UCSD-AML1 (cell line): ENCODE measurements around the gene ITGA3.

Source experiments
- DNase-seq: peaks from one replicate; lab custom pipeline; 2025; ENCODE audit not compliant: unreplicated experiment; lab: John Stamatoyannopoulos, UW

ITGA3 gene

DNA sequence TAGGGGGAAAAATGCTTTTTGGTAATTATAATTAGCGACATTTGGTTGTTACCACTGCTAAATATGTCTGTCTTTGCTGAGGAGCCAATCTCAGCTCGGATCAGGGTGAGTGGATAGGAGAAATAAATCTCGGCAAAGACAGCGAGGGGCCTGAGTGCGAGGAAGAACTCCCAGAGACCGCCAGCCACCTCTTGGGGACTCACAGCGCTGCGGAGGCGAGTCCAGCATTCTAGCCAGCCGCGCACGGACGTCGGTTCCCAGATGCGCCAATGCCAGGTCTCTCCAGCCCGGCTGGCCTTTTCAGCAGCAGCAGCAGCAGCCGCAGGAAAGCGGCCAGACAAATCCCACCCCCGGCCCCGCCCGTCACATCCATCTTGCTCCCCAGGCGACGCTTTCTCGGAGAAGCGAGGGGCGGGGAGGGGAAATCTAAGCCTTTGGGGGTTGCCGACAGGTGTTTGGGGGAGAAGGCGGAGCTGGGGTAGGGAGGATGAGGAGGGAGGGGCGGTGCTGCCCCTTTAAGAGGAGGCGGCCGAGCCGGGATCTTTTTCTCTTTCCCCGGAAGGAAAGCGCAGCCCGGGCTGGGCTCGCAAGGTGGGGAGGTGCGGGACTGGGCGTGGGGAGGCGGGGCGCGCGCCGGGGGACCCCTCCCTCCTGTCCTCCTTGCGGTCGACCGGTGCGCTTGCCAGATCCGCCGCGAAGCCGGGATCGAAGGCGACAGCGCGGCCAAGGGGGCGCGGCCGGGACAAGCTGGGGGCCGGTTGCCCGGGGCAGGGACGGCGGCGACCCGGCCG is at the start of gene ITGA3:
Gene ITGA3, plus strand, starts transcription at position 685 of the 791 bp plus-strand sequence. CDS start 330 bp downstream, outside the sequence.
- DNase-seq, result peak; percentile 71

DNA sequence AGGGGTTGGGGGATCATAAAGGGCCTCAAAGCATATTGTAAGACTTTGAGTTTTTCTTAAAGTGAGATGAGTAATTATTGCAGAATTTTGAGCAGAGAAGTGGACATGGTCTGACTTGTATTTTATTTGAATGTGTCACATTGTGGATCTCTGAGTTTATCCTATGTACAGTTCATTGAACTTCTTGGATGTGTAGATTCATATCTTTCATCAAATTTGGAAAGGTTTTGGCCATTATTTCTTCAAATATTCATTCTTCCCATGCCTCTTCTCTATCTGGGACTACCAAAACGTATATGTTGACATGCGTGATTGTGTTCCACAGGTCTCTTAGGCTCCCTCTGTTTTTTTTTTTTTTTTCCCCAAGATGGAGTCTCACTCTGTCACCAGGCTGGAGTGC is 46.6 kb upstream of the ITGA3 start:
- DNase-seq, result no peak

DNA sequence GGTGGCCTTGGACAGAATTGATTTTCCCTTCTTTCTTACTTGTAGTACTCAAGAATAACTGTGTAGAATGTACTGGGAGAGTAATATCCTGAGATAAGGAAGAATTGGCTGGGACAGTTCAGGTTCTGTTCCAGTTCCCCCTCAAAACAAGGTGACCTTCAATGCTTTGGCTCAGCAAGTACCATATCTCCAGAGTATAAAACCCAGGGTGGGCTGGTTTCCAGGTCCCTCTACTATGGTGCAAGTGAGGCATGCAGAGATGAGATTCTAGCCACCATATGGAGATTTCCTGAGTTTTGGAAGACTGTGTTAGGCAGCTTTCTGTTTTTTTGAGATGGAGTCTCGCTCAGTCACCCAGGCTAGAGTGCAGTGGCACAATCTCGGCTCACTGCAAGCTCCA is 42.8 kb upstream of the ITGA3 start:
- no peak for DNase-seq

DNA sequence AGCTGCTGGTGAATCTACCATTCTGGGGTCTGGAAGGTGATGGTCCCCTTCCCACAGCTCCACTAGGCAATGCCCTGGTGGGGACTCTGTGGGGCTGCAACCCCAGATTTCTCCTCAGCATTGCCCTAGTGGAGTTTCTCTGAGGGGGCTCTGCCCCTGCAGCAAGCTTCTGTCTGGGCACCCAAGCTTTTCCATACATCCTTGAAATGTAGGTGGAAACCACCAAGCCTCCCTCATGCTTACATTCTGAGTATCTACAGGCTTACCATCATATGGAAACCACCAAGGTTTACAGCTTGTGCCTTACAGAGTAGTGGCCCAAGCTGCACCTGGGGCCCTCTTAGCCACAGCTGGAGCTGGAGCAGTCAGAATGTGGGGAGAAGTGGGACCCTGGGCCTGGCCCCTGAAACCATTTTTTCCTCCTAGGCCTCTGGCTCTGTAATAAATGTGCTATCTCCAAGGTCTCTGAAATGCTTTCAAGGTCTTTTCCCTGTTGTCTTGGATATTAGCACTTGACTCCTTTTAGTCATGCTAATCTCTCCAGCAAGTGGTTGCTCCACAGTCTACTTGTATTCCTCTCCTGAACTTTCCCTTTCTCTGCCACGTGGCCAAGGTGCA is 41.3 kb upstream of the ITGA3 start:
- no peak for DNase-seq

DNA sequence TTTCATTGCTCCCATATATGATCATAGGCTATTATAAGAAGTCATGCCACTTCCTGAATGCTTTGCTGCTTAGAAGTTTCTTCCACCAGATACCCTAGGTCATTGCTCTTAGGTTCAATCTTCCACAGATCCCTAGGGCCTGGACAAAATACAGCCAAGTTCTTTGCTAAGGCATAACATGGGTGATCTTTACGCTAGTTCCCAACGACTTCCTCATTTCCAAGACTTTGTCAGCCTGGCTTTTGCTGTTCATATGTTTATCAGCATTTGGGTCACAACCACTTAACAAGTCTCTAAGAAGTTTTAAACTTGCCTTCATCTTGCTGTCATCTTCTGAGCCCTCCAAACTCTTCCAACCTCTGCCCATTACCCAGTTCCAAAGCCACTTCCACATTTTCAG is 40.8 kb upstream of the ITGA3 start:
- DNase-seq, result no peak

DNA sequence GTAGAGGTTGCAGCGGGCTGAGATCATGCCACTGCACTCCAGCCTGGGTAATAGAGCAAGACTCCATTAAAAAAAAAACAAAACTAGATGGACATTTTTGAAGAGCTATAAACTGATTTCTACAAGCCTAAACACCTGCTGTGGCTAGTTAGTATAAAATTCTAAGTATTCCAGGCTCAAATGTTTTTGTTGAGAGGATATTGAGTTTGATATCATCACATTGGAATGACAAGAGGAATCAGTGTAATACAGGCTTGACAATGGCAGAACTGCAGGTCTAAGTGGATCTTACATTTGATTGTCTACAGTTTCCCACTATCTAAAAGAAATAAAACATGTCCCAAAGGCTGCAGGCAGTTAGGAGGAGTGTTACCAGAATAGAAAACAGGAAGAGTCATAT is 37.0 kb upstream of the ITGA3 start:
- no peak for DNase-seq

DNA sequence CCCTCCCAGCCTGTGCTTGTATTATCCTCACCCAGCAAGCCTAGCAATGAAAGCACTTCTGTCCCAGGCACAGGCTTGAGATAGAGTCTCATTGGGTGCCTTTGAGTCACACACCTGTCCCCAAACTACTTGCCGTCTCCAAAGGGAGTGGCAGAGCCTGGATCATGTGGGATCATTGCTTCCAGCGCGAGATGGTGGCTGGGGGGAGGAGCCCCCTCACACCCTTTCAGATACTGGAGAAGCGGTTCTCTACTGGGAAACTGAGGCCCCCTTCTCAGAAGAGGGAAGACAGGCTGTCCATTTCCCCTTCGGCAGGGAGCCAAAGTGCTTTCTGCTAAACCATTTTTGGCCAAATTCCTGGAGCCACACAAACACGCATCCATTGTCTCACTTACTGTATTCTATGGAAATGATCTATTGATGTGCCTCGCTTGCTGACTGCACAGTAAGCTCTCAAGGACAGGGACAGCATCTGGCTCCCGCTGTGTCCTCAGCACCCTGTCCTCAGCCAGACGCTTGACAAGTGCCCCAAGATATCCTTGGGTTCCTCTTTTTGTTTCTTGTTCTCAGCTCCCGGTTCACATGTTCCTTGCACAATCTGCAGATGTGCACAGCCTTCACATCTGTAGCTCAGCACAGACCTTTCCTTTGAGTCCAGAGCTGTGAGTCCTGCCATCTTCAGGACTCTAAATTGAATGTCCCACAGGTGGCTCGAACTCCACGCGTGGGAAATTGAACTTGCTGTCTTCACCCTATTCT is 34.9 kb upstream of the ITGA3 start:
- DNase-seq, result no peak

DNA sequence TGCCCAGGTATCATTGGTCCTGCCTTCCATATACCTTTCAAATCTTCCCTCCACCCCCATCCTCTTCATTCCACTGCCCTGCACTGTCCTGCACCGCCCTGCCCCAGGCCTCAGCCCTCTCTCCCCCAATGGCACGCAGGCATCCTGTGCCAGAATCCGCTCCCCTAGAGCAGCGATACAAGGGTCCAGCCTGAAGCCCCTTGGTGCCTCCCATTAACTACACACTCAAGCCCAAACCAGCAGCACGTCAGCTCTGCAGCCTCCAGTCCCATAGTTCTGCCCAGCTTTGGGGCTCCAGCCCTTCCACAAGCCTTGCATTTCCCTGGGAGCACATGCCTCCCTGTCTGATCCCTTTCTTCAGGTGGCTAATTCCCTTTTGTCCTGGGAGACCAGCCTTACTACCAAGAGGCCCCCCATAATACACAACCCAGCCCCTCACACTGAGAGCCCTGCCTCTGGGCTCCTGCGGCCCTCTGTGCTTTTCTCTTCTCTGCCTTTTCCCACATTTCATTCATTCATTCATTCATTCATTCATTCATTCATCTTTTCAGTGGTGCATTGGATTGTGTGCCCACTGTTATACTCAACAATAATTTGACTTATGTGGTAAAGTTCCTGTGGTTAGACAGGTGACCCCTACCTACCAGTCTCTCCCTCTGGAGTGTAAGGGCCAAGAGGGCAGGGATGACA is 34.1 kb upstream of the ITGA3 start:
- no peak for DNase-seq

DNA sequence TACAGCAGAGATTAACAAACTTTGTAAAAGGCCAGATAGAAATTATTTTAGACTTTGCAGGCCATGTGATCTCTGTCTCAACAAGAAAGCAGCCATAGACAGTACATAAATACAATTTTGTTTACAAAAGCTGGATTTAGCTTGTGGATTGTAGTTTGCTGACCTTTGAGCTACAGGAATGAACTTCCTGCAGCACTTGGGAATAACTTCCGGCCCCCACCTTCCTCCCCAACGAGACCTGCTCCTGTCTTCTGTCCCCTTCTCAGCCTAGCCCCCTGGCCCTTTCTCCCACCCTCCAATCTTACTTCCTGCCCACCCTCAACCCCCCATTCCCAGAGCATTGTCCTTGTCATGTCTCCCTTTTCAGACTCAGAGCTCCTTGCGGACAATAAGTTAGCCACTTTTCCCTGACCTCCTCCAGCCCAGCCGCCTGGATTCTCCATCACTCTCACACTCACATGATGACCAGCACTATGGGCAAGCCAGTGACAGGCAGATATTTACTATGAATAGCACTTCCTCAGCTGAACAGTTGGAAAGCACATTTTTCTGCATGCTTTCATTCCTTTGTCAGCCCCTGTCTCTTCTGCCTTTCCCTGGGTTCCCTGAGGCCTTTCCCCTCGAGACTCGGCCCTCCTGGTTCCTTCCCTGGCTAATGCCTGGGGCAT is 33.3 kb upstream of the ITGA3 start:
- no peak for DNase-seq

DNA sequence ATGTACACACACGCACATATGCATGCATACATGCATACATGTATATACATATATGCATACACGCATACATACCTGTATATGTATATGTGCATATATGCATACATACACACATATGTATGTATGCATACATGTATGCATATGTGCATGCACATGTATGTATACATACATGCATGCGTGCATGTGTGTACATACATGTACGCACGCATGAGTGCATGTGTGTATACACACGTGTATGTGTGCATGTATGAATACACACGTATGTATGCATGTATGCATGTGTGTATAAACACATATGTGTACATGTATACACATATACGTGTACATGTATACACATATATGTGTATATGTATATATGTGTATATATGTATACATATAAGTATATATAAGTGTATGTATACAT is 32.4 kb upstream of the ITGA3 start:
- DNase-seq, result no peak

DNA sequence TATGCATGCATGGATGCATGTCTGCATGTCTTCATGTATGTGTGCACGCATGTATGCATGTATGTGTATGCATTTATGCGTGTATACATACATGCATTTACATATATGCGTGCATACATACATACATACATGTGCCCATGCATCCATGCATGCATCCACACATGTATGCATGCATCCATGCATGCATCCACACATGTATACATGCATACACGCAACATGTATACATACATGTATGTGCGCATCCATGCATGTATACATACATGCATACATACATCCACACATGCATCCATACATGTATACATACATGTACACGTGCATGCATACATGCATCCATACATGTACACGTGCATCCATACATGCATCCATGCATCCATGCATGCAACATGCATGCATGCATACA is 31.1 kb upstream of the ITGA3 start:
- DNase-seq, result no peak

DNA sequence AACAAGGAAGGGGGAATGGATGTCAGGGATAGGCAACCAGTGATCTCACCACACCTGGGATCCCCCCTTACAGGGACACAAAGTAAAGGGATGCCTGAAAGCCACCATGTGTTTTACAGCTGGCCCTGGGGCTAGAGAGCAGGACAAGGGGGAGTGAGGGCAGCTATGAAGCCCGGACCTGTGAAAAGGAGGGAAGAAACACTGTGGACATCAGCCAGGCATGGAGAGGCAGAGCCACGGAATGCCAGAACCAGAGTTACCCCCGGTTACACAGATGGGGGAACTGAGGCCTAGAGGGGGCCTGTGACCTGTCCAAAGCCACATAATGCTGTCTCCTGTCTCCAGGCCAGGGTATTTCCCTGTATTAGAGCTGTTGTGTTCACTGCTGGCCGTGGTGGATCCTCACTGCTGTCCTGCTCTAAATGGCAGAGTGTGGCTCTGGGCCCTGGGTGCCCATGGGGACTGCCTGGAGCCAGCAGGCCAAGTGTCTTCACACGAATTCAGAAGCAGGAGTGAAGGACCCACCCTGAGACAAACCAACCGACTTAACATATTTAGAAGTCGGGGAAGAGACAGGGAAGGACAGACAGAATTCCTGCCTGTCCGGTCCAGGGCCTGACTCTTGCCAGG is 29.7 kb upstream of the ITGA3 start:
- no peak for DNase-seq

DNA sequence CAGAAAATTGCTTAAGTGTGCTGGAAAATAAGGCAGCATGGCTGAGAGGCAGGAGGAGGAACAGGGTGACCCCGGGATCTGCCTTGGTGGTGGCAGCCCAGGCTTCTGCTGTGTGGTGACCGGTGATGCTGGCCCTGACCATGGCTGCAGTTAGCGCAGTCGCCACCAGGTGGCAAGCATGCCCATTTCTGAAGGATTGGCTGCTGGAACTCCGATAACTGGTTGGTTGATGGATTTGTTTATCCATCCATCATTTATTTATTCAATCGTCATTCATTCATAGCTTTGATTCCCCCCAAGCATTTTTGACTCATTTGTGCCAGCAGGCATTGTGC is 29.1 kb upstream of the ITGA3 start:
- DNase-seq, result peak; percentile 80

DNA sequence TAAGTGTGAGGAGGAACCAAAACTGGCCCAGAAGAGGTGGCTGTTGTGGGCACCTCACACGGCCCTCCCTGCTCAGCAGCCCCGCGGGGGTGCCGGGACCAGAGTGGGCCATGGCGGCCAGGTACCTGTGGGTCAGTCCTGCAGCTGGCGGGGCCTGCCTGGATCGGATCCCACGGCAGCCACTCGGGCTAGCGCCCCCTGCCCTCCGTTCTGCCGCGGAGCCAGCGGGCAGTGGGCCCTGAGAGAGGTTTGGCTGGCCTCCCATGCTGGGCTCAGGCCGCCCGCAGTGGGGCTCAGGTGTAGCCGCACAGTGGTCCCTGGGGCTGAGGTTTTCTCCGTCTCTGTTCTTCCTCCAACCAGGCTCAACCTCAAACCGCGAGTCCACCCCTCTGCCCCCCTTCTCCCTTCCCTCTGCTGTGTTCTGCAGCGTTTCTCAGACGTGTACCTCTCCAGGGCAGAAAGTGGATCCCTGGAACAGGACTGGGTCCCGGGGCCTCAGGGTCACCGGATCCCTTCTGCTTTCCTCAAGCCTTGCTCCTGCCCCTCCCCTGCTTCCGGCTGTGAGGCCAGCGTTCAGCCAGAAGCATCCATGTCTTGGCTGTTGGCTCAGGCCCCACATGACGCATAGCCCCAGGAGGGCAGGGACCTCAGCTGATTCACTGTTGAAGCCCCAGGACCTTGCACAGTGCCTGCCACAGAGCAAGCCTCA is 28.6 kb upstream of the ITGA3 start:
- DNase-seq, result peak; percentile 54

DNA sequence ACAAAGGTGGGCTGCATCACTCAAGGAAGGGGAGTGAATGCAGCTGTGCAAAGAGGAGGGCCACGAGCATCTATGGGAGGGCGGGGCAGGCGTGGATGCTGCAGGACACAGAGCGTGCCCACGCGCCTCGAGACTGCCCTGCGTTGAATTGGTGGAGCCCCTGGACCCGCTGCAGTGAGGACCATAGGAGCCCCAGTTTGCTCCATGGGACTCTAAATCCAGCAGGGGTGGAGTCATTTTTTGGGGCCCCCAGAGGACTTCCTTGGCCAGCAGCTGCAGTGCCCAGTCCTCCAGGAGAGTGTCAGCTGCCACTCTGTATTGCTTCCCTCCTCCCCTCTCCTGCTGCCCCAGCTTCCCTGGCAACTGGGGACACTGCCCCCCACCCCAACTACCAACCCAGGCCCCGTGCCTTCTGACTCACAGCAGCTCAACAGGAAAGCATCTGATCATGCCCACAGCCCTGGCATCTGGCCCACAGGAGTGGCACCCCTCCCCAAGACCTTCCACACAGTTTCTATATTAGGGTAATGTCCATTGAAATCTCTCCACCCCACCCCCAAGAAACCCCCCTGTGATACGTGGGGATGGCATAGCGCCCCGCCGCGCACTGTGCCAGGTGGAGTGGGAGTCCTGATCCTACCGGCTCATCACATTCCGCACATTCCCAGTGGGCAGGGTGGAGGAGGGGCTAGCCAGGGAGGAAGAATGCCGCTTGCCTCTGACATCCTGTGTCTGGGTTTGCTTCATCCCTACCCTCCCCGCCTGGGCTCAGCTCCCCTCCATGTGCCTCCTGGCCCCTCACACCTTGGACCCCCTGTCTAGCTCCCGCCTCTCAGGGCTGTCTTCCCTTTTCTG is 27.8 kb upstream of the ITGA3 start:
- no peak for DNase-seq

DNA sequence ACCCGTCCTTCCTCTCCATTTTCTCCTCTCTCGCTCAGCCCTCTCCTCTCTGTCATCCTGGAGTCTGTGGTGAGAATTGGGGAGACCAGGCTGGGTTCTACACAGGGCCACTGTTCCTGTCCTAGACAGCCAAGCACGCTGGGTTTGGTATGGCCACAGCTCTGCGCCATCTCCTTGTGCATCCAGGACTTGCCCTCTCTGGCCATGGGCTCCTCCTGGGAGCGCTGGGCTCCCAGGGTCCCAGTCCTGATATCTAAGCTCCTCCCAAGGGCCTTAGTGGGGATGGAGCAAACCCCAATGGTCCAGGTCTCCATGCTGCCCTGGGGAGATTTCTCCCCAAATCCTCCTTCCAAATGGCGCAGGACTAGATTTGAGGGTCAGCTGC is 27.2 kb upstream of the ITGA3 start:
- DNase-seq, result no peak

DNA sequence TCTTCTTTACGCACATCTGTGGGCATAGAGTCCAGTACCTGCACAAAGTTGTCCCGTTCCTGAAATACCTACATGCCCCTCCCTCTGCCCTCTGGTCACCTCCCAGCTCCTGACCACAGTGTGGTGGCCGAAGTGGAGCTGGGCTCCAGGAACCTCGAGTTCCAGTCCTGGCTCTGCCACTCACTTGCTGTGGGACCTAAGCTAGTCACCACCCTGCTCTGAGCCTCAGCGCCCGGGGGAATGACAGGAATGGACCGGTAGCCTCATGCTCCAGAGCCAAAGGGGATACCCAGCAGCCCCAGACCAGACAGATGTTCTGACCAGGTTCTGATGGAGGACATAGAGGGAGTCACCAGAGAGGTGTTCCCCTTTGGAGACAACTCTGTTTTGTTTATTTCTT is 26.7 kb upstream of the ITGA3 start:
- DNase-seq, result no peak

DNA sequence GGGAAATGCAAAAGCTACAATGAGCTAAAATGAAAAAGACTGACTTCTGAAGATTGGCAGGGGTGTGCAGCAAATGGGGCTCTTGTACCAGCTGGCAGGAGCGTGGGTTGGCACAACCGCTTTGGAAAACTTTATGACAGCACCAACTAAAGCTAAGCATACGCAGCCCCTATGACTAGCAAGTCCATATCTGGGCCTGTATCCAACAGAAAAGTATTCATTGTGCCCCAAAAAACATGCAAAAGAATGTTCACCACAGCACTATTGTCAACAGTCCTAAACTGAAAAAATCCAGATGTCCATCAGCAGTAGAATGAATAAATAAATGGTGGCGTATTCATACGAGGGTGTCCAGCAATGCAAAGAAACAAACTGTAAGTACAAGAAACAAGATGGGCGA is 22.6 kb upstream of the ITGA3 start:
- no peak for DNase-seq
